Activated CD8-positive, alpha-beta memory T cell treated with anti-CD3 and anti-CD28 coated beads for 1 hour (primary cell): Measurements from ENCODE around the gene MAP2K7.
"Not testable (repeated sequence)": the region's sequence is repeated elsewhere in the genome, so short reads cannot be mapped to it uniquely, and the experiment has no call there.

Experiments used
- DNase-seq, 2 donors: peaks; one replicate each; pipeline ENCODE4 v3.0.0-alpha.2; 2020; ENCODE audit warnings: low read depth in 1 of 2; ENCODE audit errors: extremely low read depth in 1 of 2

Gene MAP2K7

GRCh38 chr19:7883105-7883504, 20.6 kb upstream of the MAP2K7 start:
- no peak for DNase-seq

- no peak for DNase-seq
These were observed 19.7 kb upstream of the MAP2K7 start for GRCh38 chr19:7883796-7884570.

GRCh38 chr19:7885818-7886217, 17.9 kb upstream of the MAP2K7 start:
- no peak for DNase-seq

GRCh38 chr19:7887408-7888144, 16.1 kb upstream of the MAP2K7 start:
- DNase-seq = no peak

- DNase-seq = no peak
These were observed 15.4 kb upstream of the MAP2K7 start, which contains the start of gene LRRC8E for GRCh38 chr19:7888145-7888825. LRRC8E (plus strand) TSS chr19:7888510; CDS start chr19:7895604, 7,094 bp downstream.

- DNase-seq = no peak
These were observed 14.9 kb upstream of the MAP2K7 start for GRCh38 chr19:7888826-7889217.

GRCh38 chr19:7893362-7894101, 10.1 kb upstream of the MAP2K7 start:
- not testable (repeated sequence) for DNase-seq

GRCh38 chr19:7894612-7895309, 8.9 kb upstream of the MAP2K7 start:
- DNase-seq = no peak

GRCh38 chr19:7895565-7895964, 8.1 kb upstream of the MAP2K7 start:
- DNase-seq = no peak

- DNase-seq = no peak
These were observed 6.4 kb upstream of the MAP2K7 start for GRCh38 chr19:7897292-7897691.

- DNase-seq = no peak
These were observed 4.7 kb upstream of the MAP2K7 start for GRCh38 chr19:7898967-7899366.

- no peak for DNase-seq
These were observed 3.8 kb upstream of the MAP2K7 start for GRCh38 chr19:7899751-7900378.

- DNase-seq = no peak
These were observed 3.2 kb upstream of the MAP2K7 start for GRCh38 chr19:7900401-7900870.

GRCh38 chr19:7900931-7901330, 2.7 kb upstream of the MAP2K7 start:
- no peak for DNase-seq

- no peak for DNase-seq
These were observed 2.3 kb upstream of the MAP2K7 start for GRCh38 chr19:7901337-7901736.

GRCh38 chr19:7902796-7903243, 857 bp upstream of the MAP2K7 start:
- no peak for DNase-seq

GRCh38 chr19:7904074-7905020, 670 bp downstream of the MAP2K7 start:
- peak in 1 of 2 donors; percentile 32 for DNase-seq

GRCh38 chr19:7905268-7905667, 1.6 kb downstream of the MAP2K7 start:
- DNase-seq = no peak

GRCh38 chr19:7905859-7906258, 2.2 kb downstream of the MAP2K7 start:
- no peak for DNase-seq
